Neural progenitor cell (in vitro differentiated cells): ENCODE data around the gene DCAF7.

ENCODE experiments used
- CTCF ChIP-seq: fragments of 200-600 bp; sonication (generic); IDR thresholded peaks from 2 replicates; pipeline ENCODE4 v1.5.1; 2017; ENCODE audit warnings: antibody characterized with exemption, mild to moderate bottlenecking
- EZH2 ChIP-seq: fragments of 200-600 bp; sonication (generic); IDR thresholded peaks from 2 replicates; pipeline ENCODE4 v1.6.1; 2017; ENCODE audit warnings: antibody characterized with exemption, mild to moderate bottlenecking, moderate library complexity

GRCh38 chr17:63621229-63621683 lies 71.0 kb downstream of the DCAF7 start:
- TF ChIP-seq CTCF (no peak), EZH2 (no peak)
